Measurements from ENCODE around the gene UGDH.

UGDH gene

DNA sequence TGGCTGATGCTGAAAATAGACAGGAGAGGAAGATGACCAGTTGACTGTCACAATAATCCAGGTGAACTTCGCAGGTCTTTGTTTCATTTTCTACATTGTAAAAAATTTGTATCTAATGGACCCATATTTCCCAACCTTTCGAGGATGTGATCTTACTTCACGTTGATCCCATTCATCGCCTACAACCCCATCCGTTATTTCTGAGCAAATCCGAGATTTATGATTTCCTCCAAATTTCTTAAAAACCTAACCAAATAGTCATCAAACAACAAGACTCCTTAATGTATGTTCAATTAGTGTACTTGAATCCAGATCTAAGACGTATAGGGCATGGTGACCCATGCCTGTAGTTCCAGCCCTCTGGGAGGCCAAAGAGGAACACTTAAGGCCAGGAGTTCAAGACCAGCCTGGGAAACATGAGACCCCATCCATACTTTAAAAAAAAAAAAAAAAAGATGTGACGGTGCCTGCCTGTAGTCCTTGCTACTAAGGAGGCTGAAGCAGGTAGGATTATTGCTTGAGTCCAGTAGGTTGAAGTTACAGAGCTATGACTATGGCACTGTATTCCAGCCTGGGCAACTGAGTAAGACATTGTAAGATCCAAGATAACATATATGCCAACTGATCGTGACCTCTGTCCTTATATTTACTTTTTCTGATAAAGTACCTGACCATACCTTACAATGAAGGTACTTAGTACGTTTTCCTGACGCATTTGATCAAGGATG is 74.2 kb downstream of the UGDH start:
- Histone ChIP-seq H3K9me2 (replicated peaks; ENCODE audit: control insufficient read depth, low read length) (no peaks in the 10 kb centered on the region), H3K4me3 (ENCODE audit: low read length) (no peak overlapping the region), H3K27ac (ENCODE audit: low read depth, low read length) (no peak overlapping the region), H3F3A (ENCODE audit: control insufficient read depth, insufficient read depth) (peaks cover 98% of the 10 kb centered on the region), H3K79me2 (ENCODE audit: control insufficient read depth, low read length) (peaks cover 28% of the 10 kb centered on the region), H3K36me3 (ENCODE audit: control insufficient read depth, low read length) (peaks cover 82% of the 10 kb centered on the region), H3K4me2 (ENCODE audit: low read length) (no peak overlapping the region), H3K27me3 (ENCODE audit: control insufficient read depth, low read length) (no peaks in the 10 kb centered on the region), H3K9me3 (ENCODE audit: control insufficient read depth, insufficient read depth, low read length) (no peaks in the 10 kb centered on the region), H3K4me1 (ENCODE audit: control insufficient read depth, low read length) (peaks cover 24% of the 10 kb centered on the region), H4K20me1 (ENCODE audit: control insufficient read depth, insufficient read depth, low read depth, low read length) (peaks cover 57% of the 10 kb centered on the region)
- TF ChIP-seq CTCF (IDR thresholded peaks at IDR 0.05; ENCODE audit: low read depth, low read length, poor library complexity, severe bottlenecking) (no peak), EZH2phosphoT487 (IDR thresholded peaks at IDR 0.05; ENCODE audit: borderline replicate concordance, low read length) (no peak)

- Histone ChIP-seq H3K4me2 (ENCODE audit: low read length) (no peak overlapping the region), H3K9me3 (ENCODE audit: control insufficient read depth, insufficient read depth, low read length) (no peaks in the 10 kb centered on the region), H3K27me3 (ENCODE audit: control insufficient read depth, low read length) (no peaks in the 10 kb centered on the region), H4K20me1 (ENCODE audit: control insufficient read depth, insufficient read depth, low read depth, low read length) (peaks cover 51% of the 10 kb centered on the region), H3K79me2 (ENCODE audit: control insufficient read depth, low read length) (peaks cover 21% of the 10 kb centered on the region), H3K9me2 (replicated peaks; ENCODE audit: control insufficient read depth, low read length) (no peaks in the 10 kb centered on the region), H3K4me3 (ENCODE audit: low read length) (no peak overlapping the region), H3K27ac (ENCODE audit: low read depth, low read length) (no peak overlapping the region), H3K4me1 (ENCODE audit: control insufficient read depth, low read length) (peaks cover 26% of the 10 kb centered on the region), H3K36me3 (ENCODE audit: control insufficient read depth, low read length) (peaks cover 74% of the 10 kb centered on the region), H3F3A (ENCODE audit: control insufficient read depth, insufficient read depth) (peaks cover 98% of the 10 kb centered on the region)
- TF ChIP-seq CTCF (IDR thresholded peaks at IDR 0.05; ENCODE audit: low read depth, low read length, poor library complexity, severe bottlenecking), result no peak
- no peak for TF ChIP-seq EZH2phosphoT487 (IDR thresholded peaks at IDR 0.05; ENCODE audit: borderline replicate concordance, low read length)
Measured at GRCh38 chr4:39452153-39452859, 74.9 kb downstream of the UGDH start.

DNA sequence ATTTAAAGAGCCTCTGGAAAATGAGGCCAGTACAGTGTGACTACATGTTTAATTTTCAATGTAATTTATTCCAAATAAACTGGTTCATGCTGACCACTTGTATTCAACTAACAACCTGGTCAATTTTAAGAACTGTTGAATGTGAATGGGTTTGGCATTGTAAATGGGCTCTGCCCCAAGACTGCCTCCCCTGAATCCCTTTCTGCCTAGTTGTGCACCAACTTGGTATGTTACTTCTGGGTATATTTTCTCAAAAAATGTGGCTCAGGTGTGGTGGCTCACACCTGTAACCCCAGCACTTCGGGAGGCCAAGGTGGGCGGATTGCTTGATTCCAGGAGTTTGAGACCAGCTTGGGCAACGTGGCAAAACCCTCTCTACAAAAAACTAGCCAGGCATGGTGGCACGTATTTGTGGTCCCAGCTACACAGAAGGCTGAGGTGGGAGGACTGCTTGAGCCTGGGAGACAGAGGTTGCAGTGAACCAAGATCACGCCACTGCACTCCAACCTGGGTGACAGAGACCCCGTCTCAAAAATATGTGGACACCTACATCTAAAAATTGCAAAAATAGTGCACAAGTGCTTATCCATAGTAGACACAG is 75.7 kb downstream of the UGDH start:
- H3K27me3 ChIP-seq (ENCODE audit: control insufficient read depth, low read length), result no peaks in the 10 kb centered on the region
- peaks cover 43% of the 10 kb centered on the region for H4K20me1 ChIP-seq (ENCODE audit: control insufficient read depth, insufficient read depth, low read depth, low read length)
- no peaks in the 10 kb centered on the region for H3K9me2 ChIP-seq (replicated peaks; ENCODE audit: control insufficient read depth, low read length)
- H3K79me2 ChIP-seq (ENCODE audit: control insufficient read depth, low read length), result peaks cover 13% of the 10 kb centered on the region
- H3K36me3 ChIP-seq (ENCODE audit: control insufficient read depth, low read length), result peaks cover 67% of the 10 kb centered on the region
- no peak overlapping the region for H3K4me2 ChIP-seq (ENCODE audit: low read length)
- peaks cover 91% of the 10 kb centered on the region for H3F3A ChIP-seq (ENCODE audit: control insufficient read depth, insufficient read depth)
- no peak overlapping the region for H3K27ac ChIP-seq (ENCODE audit: low read depth, low read length)
- TF ChIP-seq EZH2phosphoT487 (IDR thresholded peaks at IDR 0.05; ENCODE audit: borderline replicate concordance, low read length), result no peak
- TF ChIP-seq CTCF (IDR thresholded peaks at IDR 0.05; ENCODE audit: low read depth, low read length, poor library complexity, severe bottlenecking), result no peak
- H3K4me1 ChIP-seq (ENCODE audit: control insufficient read depth, low read length), result peaks cover 22% of the 10 kb centered on the region
- H3K9me3 ChIP-seq (ENCODE audit: control insufficient read depth, insufficient read depth, low read length), result no peaks in the 10 kb centered on the region
- no peak overlapping the region for H3K4me3 ChIP-seq (ENCODE audit: low read length)

Measured in DOHH2 (cell line).